T-cell (primary cell): ENCODE results near the gene TMEM8B. TPM values are rescaled to one million over a fixed set of nuclear protein-coding genes. Genes with fewer than 3 reads are reported as not detected.

Experiments used
- ATAC-seq, 4 experiments: fragments of 200-7000 bp in 3 of 4; fragments of 150-1000 bp in 1 of 4; cut with Tn5 transposase; replicated peaks in 1 of 4; 1 replicate in 3 of 4; 2 replicates in 1 of 4; pipeline ENCODE4 v1.10.0; 2021; ENCODE audit warnings: moderate library complexity in 3 of 4, mild to moderate bottlenecking in 2 of 4, moderate number of reproducible peaks in 1 of 4
- CTCF ChIA-PET, 2 donors: fragments of 300-600 bp; sonication (Branson Sonifier 250); formaldehyde crosslinking; loops; one replicate each; lab custom pipeline; 2022; ENCODE audit warnings: antibody characterized with exemption in 2 of 2; lab: Charles Lee
- POLR2A ChIA-PET, 2 donors: fragments of 300-600 bp; sonication (Branson Sonifier 250); formaldehyde crosslinking; loops; one replicate each; lab custom pipeline; 2022; ENCODE audit warnings: antibody characterized with exemption in 2 of 2; lab: Charles Lee
- DNase-seq, 35 experiments: peaks; one replicate each; pipeline versions ENCODE4 v3.0.0 to v3.0.0-alpha.2; 2013 to 2023
- H3K27ac ChIP-seq: one replicate; pipeline ENCODE4 v1.5.1; 2013; ENCODE audit warnings: low read length
- H3K27me3 ChIP-seq, 2 experiments: replicated peaks in 1 of 2; 1 replicate in 1 of 2; 2 replicates in 1 of 2; pipeline versions ENCODE4 v1.6.1 to v1.7.0; 2013; ENCODE audit warnings: low read length in 1 of 2, mixed read lengths in 1 of 2; ENCODE audit not compliant: control insufficient read depth in 2 of 2, insufficient read depth in 2 of 2; ENCODE audit errors: extremely low read depth in 1 of 2
- H3K36me3 ChIP-seq, 2 donors: 1 replicate in 1 of 2; 2 replicates in 1 of 2; pipeline versions ENCODE4 v1.6.1 to v1.7.0; 2013; ENCODE audit warnings: low read length in 1 of 2; ENCODE audit not compliant: control insufficient read depth in 2 of 2, insufficient read depth in 1 of 2; ENCODE audit errors: extremely low read depth in 1 of 2
- H3K4me1 ChIP-seq, 2 experiments: 1 replicate in 1 of 2; 2 replicates in 1 of 2; pipeline versions ENCODE4 v1.6.1 to v1.7.0; 2013; ENCODE audit warnings: low read length in 2 of 2, mixed read lengths in 1 of 2; ENCODE audit not compliant: insufficient read depth in 2 of 2, control insufficient read depth in 1 of 2; ENCODE audit errors: extremely low read depth in 1 of 2
- H3K4me3 ChIP-seq, 2 donors: 1 replicate in 1 of 2; 2 replicates in 1 of 2; pipeline versions ENCODE4 v1.5.1 to v1.7.0; 2013; ENCODE audit warnings: mild to moderate bottlenecking in 2 of 2, low read length in 1 of 2, moderate library complexity in 1 of 2; ENCODE audit not compliant: control insufficient read depth in 1 of 2; ENCODE audit errors: extremely low read depth in 1 of 2
- H3K9me3 ChIP-seq: 2 replicates; pipeline ENCODE4 v1.7.0; 2013
- H3K27ac Mint-ChIP-seq, 2 donors: one replicate each; pipeline ENCODE4 v1.8.0; 2020 to 2021; ENCODE audit warnings: mild to moderate bottlenecking in 2 of 2, mixed read lengths in 2 of 2
- H3K27me3 Mint-ChIP-seq, 2 donors: one replicate each; pipeline ENCODE4 v1.8.0; 2021 to 2022; ENCODE audit warnings: mixed read lengths in 2 of 2
- H3K36me3 Mint-ChIP-seq: one replicate; pipeline ENCODE4 v1.8.0; 2021; ENCODE audit warnings: mixed read lengths
- H3K4me1 Mint-ChIP-seq, 3 donors: one replicate each; pipeline ENCODE4 v1.8.0; 2020 to 2022; ENCODE audit warnings: mixed read lengths in 3 of 3, mild to moderate bottlenecking in 1 of 3
- H3K4me3 Mint-ChIP-seq, 3 donors: one replicate each; pipeline ENCODE4 v1.8.0; 2020 to 2022; ENCODE audit warnings: mild to moderate bottlenecking in 3 of 3, mixed read lengths in 3 of 3, moderate library complexity in 3 of 3
- H3K9me3 Mint-ChIP-seq, 3 donors: one replicate each; pipeline ENCODE4 v1.8.0; 2020 to 2022; ENCODE audit warnings: mixed read lengths in 3 of 3
- WGBS: methylation state at CpG from one replicate; pipeline ENCODE4 v1.1.5; 2013; ENCODE audit warnings: missing lambda C conversion rate; ENCODE audit not compliant: insufficient coverage; 5-methylcytosine and 5-hydroxymethylcytosine counted together
- total RNA-seq, 35 experiments: library from RNA in 6 of 35; stranded (reverse) in 6 of 35; fragments of 120-200 nt in 1 of 35; gene quantifications; one replicate each; pipeline versions ENCODE4 v1.2.1 to v1.2.4 and lab custom pipeline; 2013 to 2026

Gene TMEM8B
- total RNA-seq, 5 donors from 2014 or later (not counting 1 experiment from before 2014, with no cell fraction given): 6.5 to 11.9 (median 7.3) TPM

DNA sequence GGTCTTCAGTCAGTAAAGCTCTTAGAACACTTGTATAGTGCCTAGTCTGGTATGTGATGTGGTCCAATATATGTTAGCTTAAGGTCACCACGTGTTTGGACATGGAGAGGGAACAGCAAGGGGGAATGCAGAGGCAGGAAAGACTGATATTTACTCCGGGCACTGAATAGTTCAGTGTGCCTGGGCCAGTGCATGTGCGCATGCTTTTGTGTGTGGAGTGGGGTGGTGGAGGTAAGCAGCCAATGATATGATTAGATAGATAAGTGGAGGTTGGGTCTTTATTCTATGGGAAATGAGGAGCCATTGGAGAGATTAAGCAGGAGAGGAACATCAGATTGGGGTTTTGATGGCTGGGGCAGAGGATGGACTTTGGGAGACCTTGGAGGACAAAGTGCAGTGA, 27.2 kb downstream of the TMEM8B start:
- peaks cover 0 to 4% of the 10 kb centered on the region in 2 experiments for H3K27me3 ChIP-seq
- Mint-ChIP-seq H3K27me3 (peaks cover 2 to 4% of the 10 kb centered on the region in 2 donors), H3K36me3 (no peaks in the 10 kb centered on the region), H3K4me1 (peaks cover 0 to 8% (median 4%) of the 10 kb centered on the region in 3 donors), H3K4me3 (no peak overlapping the region), H3K9me3 (no peaks in the 10 kb centered on the region), H3K27ac (no peak overlapping the region)
- H3K9me3 ChIP-seq: no peaks in the 10 kb centered on the region
- no peaks in the 10 kb centered on the region for H3K36me3 ChIP-seq
- no peaks in the 10 kb centered on the region for H3K4me1 ChIP-seq
- 67% methylated on average over 3 of the region's 3 CpGs for WGBS
- DNase-seq: no peak
- H3K4me3 ChIP-seq: no peak overlapping the region
- ATAC-seq: no peak
- no peak overlapping the region for H3K27ac ChIP-seq
- POLR2A ChIA-PET: no interaction called here
- CTCF ChIA-PET: interaction anchor here in 1 of 2 donors (0.6 kb wide), 1 partner anchor 99 kb away, joined by 3 read pairs; no protein-coding TSS in a partner anchor

- H3K36me3 Mint-ChIP-seq: no peaks in the 10 kb centered on the region
- H3K9me3 ChIP-seq: no peaks in the 10 kb centered on the region
- peaks cover 0 to 8% (median 4%) of the 10 kb centered on the region in 3 donors for H3K4me1 Mint-ChIP-seq
- peaks cover 0 to 9% of the 10 kb centered on the region in 2 experiments for H3K27me3 ChIP-seq
- H3K9me3 Mint-ChIP-seq: no peaks in the 10 kb centered on the region
- H3K4me3 Mint-ChIP-seq: no peak overlapping the region
- H3K27ac Mint-ChIP-seq: no peak overlapping the region
- H3K36me3 ChIP-seq: no peaks in the 10 kb centered on the region
- no peaks in the 10 kb centered on the region for H3K4me1 ChIP-seq
- no peak overlapping the region for H3K27ac ChIP-seq
- no peak overlapping the region for H3K4me3 ChIP-seq
- peaks cover 8 to 11% of the 10 kb centered on the region in 2 donors for H3K27me3 Mint-ChIP-seq
- ATAC-seq (no peak), DNase-seq (no peak)
- ChIA-PET POLR2A (no interaction called here), CTCF (interaction anchor here in 1 of 2 donors (0.6 to 1.3 kb wide), 2 partner anchors 69 to 726 kb away, joined by 3 read pairs; no protein-coding TSS in a partner anchor)
- WGBS: 68% methylated on average over 5 of the region's 5 CpGs
These were observed 27.9 kb downstream of the TMEM8B start for GRCh38 chr9:35856882-35857281.

DNA sequence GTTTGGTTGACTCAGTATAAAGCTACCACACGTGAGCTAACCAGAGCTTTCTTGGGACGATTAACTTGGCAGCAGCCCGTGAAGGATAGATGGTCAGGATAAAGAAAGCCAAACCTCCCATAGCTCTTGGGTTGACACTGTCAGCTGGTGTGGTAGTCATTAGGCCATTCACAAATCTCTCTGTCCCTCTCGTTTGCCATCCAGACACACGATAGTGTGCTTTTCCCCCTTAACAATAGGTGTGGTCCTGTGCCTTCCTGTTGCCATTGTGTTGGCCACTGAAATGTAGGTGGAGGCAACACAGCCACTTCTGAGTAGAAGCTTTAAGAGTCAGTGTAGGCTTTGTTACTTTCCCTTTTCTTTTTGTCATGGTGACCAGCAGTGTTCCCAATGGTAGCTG, 29.4 kb downstream of the TMEM8B start:
- Mint-ChIP-seq H3K27me3 (peaks cover 17 to 23% of the 10 kb centered on the region in 2 donors), H3K9me3 (no peaks in the 10 kb centered on the region), H3K4me3 (no peak overlapping the region), H3K36me3 (no peaks in the 10 kb centered on the region), H3K27ac (no peak overlapping the region), H3K4me1 (peaks cover 0 to 8% (median 4%) of the 10 kb centered on the region in 3 donors)
- no peaks in the 10 kb centered on the region for H3K36me3 ChIP-seq
- DNase-seq: no peak
- POLR2A ChIA-PET: no interaction called here
- CTCF ChIA-PET: no interaction called here
- no peak for ATAC-seq
- H3K27ac ChIP-seq: no peak overlapping the region
- H3K9me3 ChIP-seq: no peaks in the 10 kb centered on the region
- no peaks in the 10 kb centered on the region for H3K4me1 ChIP-seq
- H3K4me3 ChIP-seq: no peak overlapping the region
- no CpG with 5 or more reads among the region's 5 CpGs for WGBS
- peaks cover 0 to 16% of the 10 kb centered on the region in 2 experiments for H3K27me3 ChIP-seq

- Mint-ChIP-seq H3K9me3 (no peaks in the 10 kb centered on the region), H3K27ac (no peak overlapping the region), H3K4me3 (no peak overlapping the region), H3K27me3 (peaks cover 23 to 30% of the 10 kb centered on the region in 2 donors), H3K4me1 (peaks cover 0 to 8% (median 4%) of the 10 kb centered on the region in 3 donors), H3K36me3 (no peaks in the 10 kb centered on the region)
- peaks cover 0 to 21% of the 10 kb centered on the region in 2 experiments for H3K27me3 ChIP-seq
- no peak overlapping the region for H3K27ac ChIP-seq
- ChIA-PET CTCF (no interaction called here), POLR2A (no interaction called here)
- no peaks in the 10 kb centered on the region for H3K36me3 ChIP-seq
- peak in 6 of 35 experiments; percentile 2 to 32 (median 10) for DNase-seq
- no peaks in the 10 kb centered on the region for H3K4me1 ChIP-seq
- peak in 2 of 4 experiments; percentile 42 to 46 for ATAC-seq
- no peaks in the 10 kb centered on the region for H3K9me3 ChIP-seq
- H3K4me3 ChIP-seq: no peak overlapping the region
- 61% methylated on average over 15 of the region's 16 CpGs for WGBS
These were observed 30.4 kb downstream of the TMEM8B start for GRCh38 chr9:35859310-35859989.

DNA sequence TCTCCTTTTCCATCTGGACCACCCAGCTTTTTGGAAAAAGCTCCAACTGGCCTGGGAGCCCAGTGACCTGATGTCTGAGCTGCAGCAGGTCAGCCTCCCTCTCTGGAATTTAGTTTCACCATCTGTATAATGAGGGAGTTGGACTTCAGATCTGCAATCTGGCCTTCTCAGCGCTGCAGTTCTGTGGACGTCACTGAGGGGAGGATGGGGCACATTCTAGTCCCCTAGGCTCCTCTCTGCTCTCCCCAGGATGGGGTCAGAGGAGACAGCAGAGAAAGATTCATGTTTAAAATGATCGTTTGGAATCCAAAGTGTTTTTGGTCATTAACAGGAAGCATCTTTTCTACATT, 30.9 kb downstream of the TMEM8B start:
- Histone ChIP-seq H3K27me3 (peaks cover 0 to 24% of the 10 kb centered on the region in 2 experiments), H3K9me3 (no peaks in the 10 kb centered on the region), H3K4me1 (no peaks in the 10 kb centered on the region), H3K4me3 (no peak overlapping the region), H3K27ac (no peak overlapping the region), H3K36me3 (no peaks in the 10 kb centered on the region)
- H3K4me1 Mint-ChIP-seq: peaks cover 0 to 8% (median 4%) of the 10 kb centered on the region in 3 donors
- no peak overlapping the region for H3K27ac Mint-ChIP-seq
- no peaks in the 10 kb centered on the region for H3K9me3 Mint-ChIP-seq
- ChIA-PET CTCF (interaction anchor here in 1 of 2 donors (1.5 kb wide), 1 partner anchor 22 kb away, joined by 3 read pairs; no protein-coding TSS in a partner anchor), POLR2A (no interaction called here)
- H3K27me3 Mint-ChIP-seq: peaks cover 23 to 30% of the 10 kb centered on the region in 2 donors
- no peaks in the 10 kb centered on the region for H3K36me3 Mint-ChIP-seq
- H3K4me3 Mint-ChIP-seq: no peak overlapping the region
- WGBS: no CpG with 5 or more reads among the region's 3 CpGs
- DNase-seq: no peak
- no peak for ATAC-seq

GRCh38 chr9:35861161-35861897, 32.3 kb downstream of the TMEM8B start:
- H3K27me3 ChIP-seq: peaks cover 0 to 26% of the 10 kb centered on the region in 2 experiments
- no peaks in the 10 kb centered on the region for H3K9me3 ChIP-seq
- POLR2A ChIA-PET: interaction anchor here in 1 of 2 donors (1.2 kb wide), 1 partner anchor 73 kb away, joined by 4 read pairs; no protein-coding TSS in a partner anchor
- no peaks in the 10 kb centered on the region for H3K9me3 Mint-ChIP-seq
- no peak overlapping the region for H3K4me3 Mint-ChIP-seq
- H3K27ac Mint-ChIP-seq: no peak overlapping the region
- no peaks in the 10 kb centered on the region for H3K4me1 ChIP-seq
- CTCF ChIA-PET: interaction anchor here in 1 of 2 donors (1.5 kb wide), 1 partner anchor 21 kb away, joined by 3 read pairs; no protein-coding TSS in a partner anchor
- no peak overlapping the region for H3K27ac ChIP-seq
- peaks cover 27 to 33% of the 10 kb centered on the region in 2 donors for H3K27me3 Mint-ChIP-seq
- H3K36me3 ChIP-seq: no peaks in the 10 kb centered on the region
- no peaks in the 10 kb centered on the region for H3K36me3 Mint-ChIP-seq
- ATAC-seq (no peak), DNase-seq (no peak)
- WGBS: 78% methylated on average over 4 of the region's 12 CpGs
- no peak overlapping the region for H3K4me3 ChIP-seq
- peaks cover 0 to 8% (median 4%) of the 10 kb centered on the region in 3 donors for H3K4me1 Mint-ChIP-seq
